GM12801 (cell line): ENCODE measurements around the gene NOTUM.

Source experiments
- TF ChIP-seq, protein P1 (sequence below): IDR thresholded peaks from one replicate; pipeline ENCODE4 v1.5.1; 2011; ENCODE audit warnings: control low read depth; ENCODE audit not compliant: insufficient read length; ENCODE audit errors: extremely low read depth

NOTUM gene

DNA sequence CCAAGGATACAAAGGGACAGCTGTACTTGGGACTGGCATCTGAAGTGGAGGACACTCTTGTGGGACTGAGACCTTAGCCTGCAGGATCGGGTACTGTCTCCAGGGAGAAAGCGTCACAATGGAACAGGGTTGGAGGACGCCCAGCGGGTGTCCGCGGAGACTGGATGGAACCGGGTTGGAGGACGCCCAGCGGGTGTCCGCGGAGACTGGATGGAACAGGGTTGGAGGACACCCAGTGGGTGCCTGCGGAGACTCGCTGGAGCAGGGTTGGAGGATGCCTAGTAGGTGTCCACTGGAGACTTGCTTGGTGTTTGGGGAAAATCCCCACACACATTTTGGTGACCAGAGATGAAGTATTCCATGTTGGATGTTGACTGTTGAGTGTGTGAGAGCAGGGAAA is 13.8 kb downstream of the NOTUM start, which contains the start of gene MYADML2:
MYADML2 (minus strand) TSS at position 45 of the 400 bp plus-strand sequence. CDS start 5,492 bp downstream, outside the sequence.
- TF ChIP-seq, protein P1, sequence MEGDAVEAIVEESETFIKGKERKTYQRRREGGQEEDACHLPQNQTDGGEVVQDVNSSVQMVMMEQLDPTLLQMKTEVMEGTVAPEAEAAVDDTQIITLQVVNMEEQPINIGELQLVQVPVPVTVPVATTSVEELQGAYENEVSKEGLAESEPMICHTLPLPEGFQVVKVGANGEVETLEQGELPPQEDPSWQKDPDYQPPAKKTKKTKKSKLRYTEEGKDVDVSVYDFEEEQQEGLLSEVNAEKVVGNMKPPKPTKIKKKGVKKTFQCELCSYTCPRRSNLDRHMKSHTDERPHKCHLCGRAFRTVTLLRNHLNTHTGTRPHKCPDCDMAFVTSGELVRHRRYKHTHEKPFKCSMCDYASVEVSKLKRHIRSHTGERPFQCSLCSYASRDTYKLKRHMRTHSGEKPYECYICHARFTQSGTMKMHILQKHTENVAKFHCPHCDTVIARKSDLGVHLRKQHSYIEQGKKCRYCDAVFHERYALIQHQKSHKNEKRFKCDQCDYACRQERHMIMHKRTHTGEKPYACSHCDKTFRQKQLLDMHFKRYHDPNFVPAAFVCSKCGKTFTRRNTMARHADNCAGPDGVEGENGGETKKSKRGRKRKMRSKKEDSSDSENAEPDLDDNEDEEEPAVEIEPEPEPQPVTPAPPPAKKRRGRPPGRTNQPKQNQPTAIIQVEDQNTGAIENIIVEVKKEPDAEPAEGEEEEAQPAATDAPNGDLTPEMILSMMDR: no peak

DNA sequence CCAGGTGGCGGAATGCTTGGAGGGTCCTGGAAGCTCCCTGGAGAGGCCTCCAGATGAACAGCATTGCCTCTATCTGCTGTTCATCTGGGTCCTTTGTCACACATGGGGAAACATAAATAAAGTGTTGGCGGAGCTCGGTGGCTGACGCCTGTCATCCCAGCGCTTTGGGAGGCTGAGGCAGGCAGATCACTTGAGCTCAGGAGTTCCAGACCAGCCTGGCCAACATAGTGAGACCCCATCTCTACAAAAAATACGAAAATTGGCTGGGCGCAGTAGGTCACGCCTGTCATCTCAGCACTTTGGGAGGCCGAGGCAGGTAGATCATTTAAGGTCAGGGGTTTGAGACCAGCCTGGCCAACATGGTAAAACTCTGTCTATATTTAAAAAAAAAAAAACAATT is 16.1 kb downstream of the NOTUM start:
- TF ChIP-seq, protein P1: no peak

DNA sequence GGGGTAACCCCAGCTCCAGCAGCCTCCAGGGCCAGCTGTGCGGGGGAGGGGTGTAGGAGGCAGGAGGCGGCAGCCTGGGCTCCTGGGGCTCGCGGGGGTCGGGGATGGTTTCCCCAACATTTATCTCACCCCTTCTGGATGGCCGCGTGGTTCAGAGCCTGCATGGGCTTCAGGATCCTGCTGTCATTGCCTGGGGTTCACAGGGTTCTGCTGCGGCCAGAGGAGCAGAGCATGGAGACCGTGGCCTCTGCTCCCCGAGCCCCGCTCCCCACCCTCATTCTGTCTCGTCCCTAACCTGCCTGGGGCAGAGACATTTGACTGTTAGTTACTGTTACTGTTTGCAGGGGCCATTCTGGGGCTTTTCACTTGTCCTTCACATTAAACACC is 18.8 kb downstream of the NOTUM start:
- TF ChIP-seq, protein P1: no peak

DNA sequence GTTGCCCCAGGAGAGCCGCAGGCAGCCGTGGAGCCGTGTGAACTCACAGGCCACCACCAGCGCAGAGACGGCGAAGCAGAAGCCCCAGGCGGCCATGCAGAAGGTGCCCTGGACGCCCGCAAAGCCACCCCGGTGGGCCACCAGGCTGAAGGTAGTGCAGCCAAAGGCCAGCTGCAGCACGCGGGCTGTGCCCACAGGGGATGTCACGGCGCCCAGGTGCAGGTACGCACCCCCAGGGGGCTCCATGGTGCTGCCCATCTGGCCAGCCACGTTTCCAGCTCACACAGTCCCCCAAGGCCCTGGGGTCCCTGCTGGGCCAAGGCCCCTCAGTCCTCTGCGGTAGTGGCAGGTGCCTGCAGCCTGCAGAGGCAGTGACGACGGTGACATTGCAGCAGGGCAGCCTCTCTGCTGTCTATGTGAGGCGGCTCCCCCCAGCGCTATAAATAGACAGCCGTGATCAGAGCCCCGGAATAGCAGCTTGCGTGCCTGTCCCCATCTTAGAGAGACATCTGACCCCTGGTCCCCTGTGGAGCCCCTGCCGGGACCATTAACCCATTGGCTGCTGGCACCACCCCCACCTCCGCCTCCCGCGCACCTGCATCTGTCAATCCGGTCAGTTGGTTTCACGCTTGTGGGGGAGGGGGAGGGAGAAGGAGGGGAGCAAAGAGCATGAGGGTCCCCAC is 19.4 kb downstream of the NOTUM start:
- TF ChIP-seq, protein P1: no peak

DNA sequence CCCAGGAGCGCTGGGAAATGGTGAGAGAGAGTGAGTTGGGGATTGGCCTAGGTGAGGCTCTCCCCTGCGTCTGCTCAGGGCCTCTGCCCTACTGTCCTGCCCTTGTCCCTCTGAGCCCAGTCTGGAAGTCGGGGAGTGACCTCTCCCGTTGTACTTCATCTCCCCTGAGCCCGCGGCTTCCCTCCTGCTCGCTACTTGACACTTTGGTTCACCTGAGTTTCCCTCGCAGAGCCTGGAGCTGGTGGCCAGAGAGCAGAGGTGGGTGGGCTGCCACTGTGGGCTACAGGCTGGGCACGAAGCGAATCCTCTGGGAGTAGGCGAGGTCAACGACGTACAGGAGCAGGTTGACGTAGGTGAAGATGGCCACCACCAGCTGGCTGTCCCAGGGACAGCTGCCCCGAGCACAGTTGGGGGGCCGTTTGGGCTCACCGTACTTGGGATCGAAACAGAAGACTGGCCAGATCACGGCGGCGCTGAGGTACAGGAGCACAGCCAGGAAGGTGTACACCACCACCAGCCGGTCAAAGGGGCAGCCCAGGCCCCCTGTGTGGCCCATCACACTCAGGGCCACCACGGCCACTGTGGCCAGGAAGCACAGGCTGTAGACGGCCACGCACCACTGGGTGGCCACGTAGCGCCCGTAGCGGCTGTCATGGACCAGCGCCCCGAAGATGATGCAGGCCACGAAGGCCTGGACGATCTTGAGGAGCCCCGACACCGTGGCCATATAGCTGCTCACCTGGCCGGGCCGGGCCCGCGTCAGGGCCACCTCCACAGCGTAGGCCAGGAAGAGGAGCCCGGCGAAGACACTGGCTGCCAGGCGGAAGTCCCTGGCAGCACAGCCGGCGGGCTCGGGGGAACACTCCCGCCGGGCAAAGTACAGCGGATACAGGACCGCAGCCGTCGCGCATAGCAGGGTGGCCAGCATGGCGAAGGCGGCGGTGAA is 20.2 kb downstream of the NOTUM start:
- TF ChIP-seq, protein P1: no peak

DNA sequence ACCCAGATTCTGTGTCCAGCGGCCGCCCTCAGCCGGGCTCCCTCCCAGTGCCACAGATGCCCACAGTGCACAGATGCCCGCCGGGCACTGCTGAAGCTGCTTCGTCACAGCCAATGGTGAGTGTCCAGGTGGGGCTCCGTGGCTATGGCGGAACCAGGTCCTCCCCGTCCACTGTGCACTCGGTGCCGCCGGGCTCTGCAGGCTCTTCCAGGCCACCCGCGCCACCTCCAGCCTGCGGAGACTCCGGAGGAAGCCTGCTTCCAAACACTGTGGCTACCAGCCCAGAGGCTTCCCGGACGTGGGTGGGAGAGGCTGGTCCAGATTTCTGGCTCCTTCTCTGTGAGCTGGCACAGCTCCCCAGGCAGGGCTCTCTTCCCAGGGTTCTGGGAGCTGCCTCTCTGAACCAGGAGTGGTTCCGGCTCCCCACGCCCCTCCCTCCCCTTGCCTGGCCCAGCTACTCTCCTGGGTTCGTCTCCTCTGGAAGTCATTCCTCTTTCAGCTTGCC is 21.1 kb downstream of the NOTUM start:
- TF ChIP-seq, protein P1: no peak

DNA sequence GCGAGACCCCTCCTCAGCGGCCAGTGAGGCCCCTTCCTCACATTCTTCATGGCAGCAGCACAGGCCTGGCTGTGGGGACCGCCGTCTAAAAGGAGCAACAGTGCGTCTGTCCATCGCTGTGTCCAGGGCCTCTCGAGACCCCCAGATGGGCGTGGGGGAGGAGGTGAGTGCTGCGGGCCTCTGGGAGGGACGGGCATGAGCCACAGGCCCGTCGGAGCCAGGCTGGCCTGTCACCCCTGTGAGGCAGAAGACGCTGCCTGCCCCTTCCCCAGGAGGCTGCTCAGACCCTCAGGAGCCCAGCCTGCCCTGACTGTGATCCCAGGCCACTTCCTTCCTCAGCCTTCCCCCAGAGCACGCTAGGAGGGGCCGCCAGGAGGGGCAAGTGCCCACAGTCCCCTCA is 21.8 kb downstream of the NOTUM start:
- TF ChIP-seq, protein P1: no peak
